Measurements from ENCODE around the gene TRAPPC2L.

TRAPPC2L gene

GRCh38 chr16:88861359-88861758 is 4.4 kb downstream of the TRAPPC2L start:
- no peak for DNase-seq (ENCODE audit: low read depth)
- TF ChIP-seq CTCF (conservative IDR thresholded peaks at IDR 0.05; ENCODE audit: low read length): no peak

DNA sequence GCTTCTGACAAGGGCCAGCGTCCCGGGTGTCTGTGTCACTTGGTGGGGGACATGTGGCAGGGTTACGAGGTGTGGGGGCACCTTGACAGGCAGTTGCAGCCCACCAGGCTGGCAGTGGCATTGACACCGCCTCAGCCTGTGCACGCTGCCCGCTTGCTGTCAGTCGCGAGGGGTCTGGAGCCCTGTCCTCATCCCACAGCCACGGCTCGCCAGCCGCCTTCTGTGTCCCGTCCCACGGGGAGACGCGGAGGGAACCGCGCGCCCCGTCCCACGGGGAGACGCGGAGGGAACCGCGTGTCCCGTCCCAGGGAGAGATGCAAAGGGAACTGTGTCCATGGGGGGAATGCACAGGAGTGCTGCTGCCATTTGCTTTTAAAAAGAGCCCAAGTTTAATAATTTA is 6.0 kb downstream of the TRAPPC2L start:
- DNase-seq (ENCODE audit: low read depth): no peak
- no peak overlapping the region for H3K4me3 ChIP-seq (ENCODE audit: low read length)
- no peak for TF ChIP-seq CTCF (conservative IDR thresholded peaks at IDR 0.05; ENCODE audit: low read length)

More at GRCh38 chr16:88861359-88861758, 4.4 kb downstream of the TRAPPC2L start:
- no peak overlapping the region for H3K4me3 ChIP-seq (ENCODE audit: low read length)

DNA sequence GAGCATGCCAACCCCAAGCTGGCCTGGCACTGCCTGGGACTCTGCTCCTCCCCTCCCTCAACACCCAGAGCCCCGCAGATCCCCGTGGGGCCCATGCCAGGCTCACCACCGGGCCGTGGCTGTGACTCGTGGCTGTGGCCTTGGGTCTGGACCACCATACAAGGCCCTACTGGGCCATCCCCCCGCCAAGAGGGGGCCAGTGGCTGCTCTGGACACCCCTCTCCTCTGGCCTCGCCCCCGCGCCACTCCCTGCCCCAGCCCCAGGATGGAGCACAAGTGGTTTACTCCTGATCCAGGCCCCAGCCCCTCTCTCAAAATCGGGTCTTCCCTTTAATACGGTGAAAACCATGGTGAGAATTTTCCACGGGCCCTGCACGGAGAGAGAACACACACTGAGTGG is 6.5 kb downstream of the TRAPPC2L start:
- no peak for DNase-seq (ENCODE audit: low read depth)
- H3K4me3 ChIP-seq (ENCODE audit: low read length): no peak overlapping the region
- TF ChIP-seq CTCF (conservative IDR thresholded peaks at IDR 0.05; ENCODE audit: low read length): no peak

DNA sequence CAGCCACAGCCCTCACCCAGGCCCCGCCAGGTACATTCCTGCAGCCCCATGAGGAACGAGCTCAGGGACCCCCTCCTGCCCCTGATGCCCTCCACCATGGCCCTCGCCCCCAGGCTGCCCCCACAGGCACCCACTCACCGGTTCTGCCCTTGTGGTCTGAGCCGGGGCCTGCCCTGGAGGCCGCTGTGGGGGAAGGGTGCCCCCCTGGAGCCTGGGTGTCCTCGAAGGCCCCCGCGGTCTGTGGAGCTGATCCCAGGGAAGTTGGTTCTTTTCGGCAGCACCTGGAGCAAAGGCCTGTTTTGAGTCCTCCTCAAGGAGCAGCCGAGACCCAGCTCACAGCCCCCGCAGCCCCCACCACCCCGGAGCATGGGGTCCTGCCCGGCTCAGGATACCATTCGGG is 7.2 kb downstream of the TRAPPC2L start:
- no peak for DNase-seq (ENCODE audit: low read depth)
- no peak overlapping the region for H3K4me3 ChIP-seq (ENCODE audit: low read length)
- TF ChIP-seq CTCF (conservative IDR thresholded peaks at IDR 0.05; ENCODE audit: low read length): no peak

GRCh38 chr16:88864521-88864920 is 7.6 kb downstream of the TRAPPC2L start:
- DNase-seq (ENCODE audit: low read depth): no peak
- H3K4me3 ChIP-seq (ENCODE audit: low read length): no peak overlapping the region
- no peak for TF ChIP-seq CTCF (conservative IDR thresholded peaks at IDR 0.05; ENCODE audit: low read length)

GRCh38 chr16:88865310-88865709 is 8.4 kb downstream of the TRAPPC2L start:
- no peak overlapping the region for H3K4me3 ChIP-seq (ENCODE audit: low read length)
- TF ChIP-seq CTCF (conservative IDR thresholded peaks at IDR 0.05; ENCODE audit: low read length): no peak
- DNase-seq (ENCODE audit: low read depth): no peak

DNA sequence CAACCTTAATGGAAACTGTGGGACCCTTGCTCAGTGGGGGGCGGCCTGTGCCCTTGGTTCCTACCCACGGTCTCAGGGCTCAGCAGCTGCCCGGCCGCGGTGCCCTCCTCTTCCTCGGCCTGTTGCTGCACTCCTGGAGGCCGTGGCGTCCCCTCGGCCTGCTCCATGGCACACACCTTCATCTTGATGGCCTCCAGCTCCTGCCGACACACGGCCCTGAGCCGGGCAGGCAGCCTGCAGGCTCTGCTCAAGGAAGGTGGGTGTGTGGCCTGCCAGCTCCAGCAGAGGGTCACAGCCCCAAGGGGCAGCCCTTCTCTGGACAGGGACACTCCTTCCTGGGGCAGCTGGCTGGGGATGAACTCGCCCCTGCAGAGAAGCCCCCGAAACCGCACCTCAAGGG is 8.8 kb downstream of the TRAPPC2L start:
- TF ChIP-seq CTCF (conservative IDR thresholded peaks at IDR 0.05; ENCODE audit: low read length): no peak
- DNase-seq (ENCODE audit: low read depth): no peak
- H3K4me3 ChIP-seq (ENCODE audit: low read length): no peak overlapping the region

Measured in AG10803 (cell line).